Activated CD4-positive, alpha-beta T cell treated with anti-CD3 and anti-CD28 coated beads for 1 hour (primary cell): Measurements from ENCODE around the gene PNKD.
A peak's percentile ranks its signal among the peaks of the same experiment; 100 is the strongest.

Experiments
- DNase-seq: peaks from one replicate; pipeline ENCODE4 v3.0.0-alpha.2; 2020

Gene PNKD

DNA sequence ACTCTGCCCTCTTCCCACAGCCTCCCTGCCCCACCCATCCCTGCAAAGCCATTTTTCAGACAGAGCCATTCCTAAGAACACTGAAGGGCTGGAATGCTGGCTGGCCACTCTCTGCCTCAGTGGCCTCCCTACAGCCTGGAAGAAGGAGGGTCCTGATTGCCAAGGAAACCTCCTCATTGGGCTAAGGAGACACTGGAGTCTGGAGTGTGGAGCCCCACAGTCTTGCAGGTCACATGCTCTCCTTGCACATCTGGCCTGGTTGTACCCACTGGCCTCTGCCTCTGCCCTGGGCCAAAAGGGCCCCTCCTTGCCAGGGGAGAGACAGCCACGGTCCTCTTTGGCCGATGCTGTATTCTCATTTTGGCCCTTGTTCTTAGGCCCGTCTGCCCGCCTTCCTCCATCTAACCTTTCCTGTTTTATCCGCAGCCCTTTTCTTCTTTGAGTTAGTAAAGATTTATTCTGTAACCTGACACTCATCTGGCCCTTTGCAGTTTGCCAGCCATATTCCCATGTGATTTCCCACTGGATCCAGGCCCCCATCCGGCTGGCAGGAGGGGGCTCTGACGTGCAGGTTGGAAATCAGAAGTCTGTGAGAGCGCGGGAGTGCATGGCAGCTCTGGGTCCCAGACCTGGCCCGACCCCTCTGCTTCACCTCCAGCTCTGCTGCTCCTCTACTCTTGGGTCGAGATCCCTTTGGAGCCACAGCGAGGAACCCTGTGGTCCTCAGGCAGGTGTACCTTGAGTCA is 75.3 kb downstream of the PNKD start:
- no peak for DNase-seq

DNA sequence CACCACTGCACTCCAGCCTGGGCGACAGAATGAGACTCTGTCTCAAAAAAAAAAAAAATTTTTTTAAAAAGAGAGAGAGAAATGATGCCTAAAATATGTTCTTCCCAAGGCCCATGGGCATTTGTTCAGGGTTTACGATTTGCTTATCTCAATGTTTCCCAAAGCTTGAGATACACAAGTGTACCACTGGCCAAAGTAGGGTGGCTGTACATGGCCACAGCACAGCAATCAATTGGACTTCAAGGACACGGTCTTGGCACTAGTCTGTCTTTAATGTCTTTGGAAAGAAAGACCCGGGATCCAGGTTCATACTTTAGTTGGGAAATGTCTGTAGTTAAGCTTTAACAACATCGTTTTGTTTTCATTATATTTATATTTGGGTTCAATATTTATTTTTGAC is 76.9 kb downstream of the PNKD start:
- DNase-seq: no peak

GRCh38 chr2:218354045-218354444 is 83.7 kb downstream of the PNKD start:
- no peak for DNase-seq

DNA sequence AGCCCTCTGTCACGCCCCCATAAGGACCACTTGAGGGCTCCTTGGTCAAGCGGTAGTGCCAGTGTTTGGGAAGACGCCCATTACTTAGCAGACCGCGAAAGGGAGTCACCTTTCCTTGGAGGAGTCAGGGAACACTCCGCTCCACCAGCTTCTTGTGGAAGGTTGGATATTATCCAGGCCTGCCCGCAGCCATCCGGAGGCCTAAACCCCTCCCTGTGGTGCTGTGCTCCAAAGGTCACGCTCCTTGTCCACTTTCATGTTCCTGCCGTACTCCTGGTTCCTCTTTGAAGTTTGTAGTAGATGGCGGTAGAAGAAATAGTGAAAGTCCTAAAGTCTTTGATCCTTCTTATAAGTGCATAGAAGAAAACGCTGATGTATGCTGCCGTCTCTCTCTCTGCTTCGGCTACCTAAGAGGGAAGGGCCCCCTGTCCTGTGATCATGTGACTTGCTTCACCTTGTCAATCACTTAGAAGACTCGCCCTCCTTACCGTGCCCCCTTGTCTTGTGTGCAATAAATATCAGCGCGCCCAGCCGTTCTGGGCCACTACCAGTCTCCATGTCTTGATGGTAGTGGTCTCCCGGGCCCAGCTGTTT is 84.6 kb downstream of the PNKD start:
- DNase-seq: no peak

GRCh38 chr2:218357236-218358177 is 87.2 kb downstream of the PNKD start:
- no peak for DNase-seq

- no peak for DNase-seq
Measured at GRCh38 chr2:218360453-218360852, 90.1 kb downstream of the PNKD start.

- DNase-seq: no peak
Measured at GRCh38 chr2:218362606-218363005, 92.3 kb downstream of the PNKD start.

DNA sequence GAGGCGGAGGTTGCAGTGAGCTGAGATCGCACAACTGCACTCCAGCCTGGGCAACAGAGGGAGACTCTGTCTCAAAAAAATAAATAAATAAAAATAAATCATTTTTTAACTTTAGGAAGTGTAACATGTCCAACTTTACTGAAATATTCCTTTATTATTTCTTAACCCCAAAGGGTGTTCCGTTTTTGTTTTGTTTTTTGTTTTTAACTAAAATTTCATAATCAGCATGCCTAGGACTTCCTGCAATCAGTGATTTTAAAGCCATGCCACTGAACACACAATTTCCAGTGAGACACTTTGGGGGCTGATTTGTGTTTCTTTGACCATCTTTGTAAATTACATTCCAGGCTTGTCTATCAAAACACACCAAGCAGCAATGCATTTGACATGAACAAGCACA is 93.4 kb downstream of the PNKD start:
- no peak for DNase-seq

DNA sequence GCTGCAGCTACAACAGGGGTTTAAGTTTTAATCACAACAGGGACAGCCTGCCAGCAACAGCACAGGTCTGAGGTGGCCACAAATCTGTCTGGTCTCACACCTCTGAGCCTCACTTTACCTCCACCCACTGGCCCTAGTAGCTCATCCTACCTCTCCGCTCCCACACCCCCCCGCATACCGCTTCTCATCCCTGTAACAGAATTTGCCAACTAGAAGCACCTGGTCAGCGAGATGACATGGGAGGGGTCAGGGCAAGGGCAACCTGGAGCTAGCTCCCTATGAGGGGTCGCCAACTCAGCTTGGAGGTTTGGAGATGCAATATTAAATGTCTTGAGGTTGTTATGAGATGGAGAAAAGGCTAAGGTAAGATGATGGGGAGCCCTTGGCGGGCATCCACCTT is 93.9 kb downstream of the PNKD start:
- no peak for DNase-seq

GRCh38 chr2:218366621-218367414 is 96.5 kb downstream of the PNKD start:
- DNase-seq: no peak

DNA sequence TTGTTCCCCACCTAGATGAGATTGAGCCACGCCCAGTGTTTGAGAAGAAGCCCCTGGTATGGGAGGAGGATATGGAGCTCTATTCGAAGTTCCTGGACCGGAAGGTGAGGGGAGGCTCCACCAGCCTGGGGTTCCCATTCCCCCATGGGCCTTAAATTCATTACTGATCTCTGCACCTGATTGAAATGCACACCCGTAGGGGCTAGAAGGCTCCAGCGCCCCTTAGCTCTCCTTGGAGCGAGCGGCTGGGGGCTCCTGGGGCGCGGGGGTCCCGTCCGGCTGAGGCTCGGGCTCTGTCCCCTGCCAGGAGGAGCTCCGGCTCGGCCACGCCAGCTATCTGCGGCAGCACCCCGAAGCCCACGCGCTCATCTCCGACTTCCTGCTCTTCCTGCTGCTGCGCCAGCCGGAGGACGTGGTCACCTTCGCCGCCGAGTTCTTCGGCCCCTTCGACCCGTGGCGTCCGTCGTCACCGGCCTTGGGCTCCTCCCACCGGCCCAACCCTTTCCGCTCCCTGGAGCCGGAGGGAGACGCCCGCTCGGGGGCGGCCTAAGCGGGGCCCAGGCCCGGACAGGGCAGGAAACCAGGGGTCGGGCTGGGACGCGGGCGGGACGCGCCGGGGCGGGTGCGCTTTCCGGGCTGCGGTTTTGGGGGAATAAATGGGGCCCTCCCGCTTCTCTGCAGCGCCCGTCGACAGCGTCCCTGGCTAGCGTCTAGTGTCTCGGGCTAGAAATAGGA is 97.3 kb downstream of the PNKD start:
- DNase-seq: peak; percentile 46

DNA sequence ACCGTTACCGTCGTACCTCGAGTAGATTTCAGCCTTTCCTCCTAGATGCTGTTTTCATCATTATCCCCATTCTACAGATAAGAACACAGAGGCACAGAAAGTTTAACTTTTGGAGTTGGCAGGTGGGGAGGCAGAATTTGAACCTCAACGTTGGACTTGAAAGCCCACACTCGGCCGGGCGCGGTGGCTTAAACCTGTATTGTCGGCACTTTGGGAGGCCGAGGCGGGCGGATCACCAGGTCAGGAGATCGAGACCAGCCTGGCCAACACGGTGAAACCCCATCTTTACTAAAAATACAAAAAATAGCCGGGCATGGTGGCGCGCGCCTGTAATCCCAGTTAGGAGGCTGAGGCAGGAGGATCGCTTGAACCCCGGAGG is 97.8 kb downstream of the PNKD start:
- no peak for DNase-seq

- no peak for DNase-seq
Measured at GRCh38 chr2:218368621-218369153, 98.4 kb downstream of the PNKD start.

GRCh38 chr2:218369330-218369729 is 99.0 kb downstream of the PNKD start:
- no peak for DNase-seq

- no peak for DNase-seq
Measured at GRCh38 chr2:218370410-218371063, 100.2 kb downstream of the PNKD start.

GRCh38 chr2:218371983-218372350 is 101.6 kb downstream of the PNKD start:
- no peak for DNase-seq

GRCh38 chr2:218374795-218375194 is 104.5 kb downstream of the PNKD start:
- DNase-seq: no peak

DNA sequence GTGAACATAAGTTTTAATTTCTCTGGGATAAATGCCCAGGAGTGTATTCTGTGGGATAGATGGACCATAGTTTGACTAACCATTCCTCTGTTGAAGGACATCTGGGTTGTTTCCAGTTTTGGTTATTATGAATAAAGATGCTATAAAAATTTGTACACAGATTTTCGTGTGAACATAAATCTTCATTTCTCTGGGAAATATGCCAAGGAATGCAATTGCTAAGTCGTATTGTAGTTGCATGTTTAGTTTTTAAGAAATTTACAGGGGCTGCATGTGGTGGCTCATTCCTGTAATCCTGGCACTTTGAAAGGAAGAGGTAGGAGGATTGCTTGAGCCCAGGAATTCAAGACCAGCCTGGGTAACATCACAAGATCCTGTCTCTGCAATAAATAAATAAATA is 104.9 kb downstream of the PNKD start:
- no peak for DNase-seq

GRCh38 chr2:218378053-218378452 is 107.7 kb downstream of the PNKD start:
- DNase-seq: no peak

GRCh38 chr2:218381916-218382366 is 111.6 kb downstream of the PNKD start, which contains the start of gene SLC11A1:
Gene SLC11A1, plus strand, starts transcription at chr2:218382273. Its CDS starts 96 bp downstream, at chr2:218382369.
- DNase-seq: no peak

DNA sequence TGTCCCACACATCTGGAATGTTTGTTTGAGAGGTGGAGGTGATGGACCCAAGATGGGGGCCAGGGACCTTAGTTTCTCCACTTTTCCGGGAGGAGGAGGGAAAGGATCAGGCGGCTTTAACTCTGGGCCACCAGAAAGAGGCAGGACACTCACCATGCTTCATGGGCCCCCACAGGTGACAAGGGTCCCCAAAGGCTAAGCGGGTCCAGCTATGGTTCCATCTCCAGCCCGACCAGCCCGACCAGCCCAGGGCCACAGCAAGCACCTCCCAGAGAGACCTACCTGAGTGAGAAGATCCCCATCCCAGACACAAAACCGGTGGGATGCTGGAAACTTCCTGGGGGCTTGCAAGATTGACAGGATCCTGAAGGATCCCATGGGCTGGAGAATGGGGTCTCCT is 112.5 kb downstream of the PNKD start:
- DNase-seq: no peak
